Measurements from ENCODE around the gene OAS2. TPM values are rescaled to one million over a fixed set of nuclear protein-coding genes. Genes with fewer than 3 reads are reported as not detected.

The OAS2 gene
- total and polyA plus RNA-seq, 2 donors (not counting 1 experiment from before 2014, with no cell fraction given): 31.6 to 59.3 TPM

DNA sequence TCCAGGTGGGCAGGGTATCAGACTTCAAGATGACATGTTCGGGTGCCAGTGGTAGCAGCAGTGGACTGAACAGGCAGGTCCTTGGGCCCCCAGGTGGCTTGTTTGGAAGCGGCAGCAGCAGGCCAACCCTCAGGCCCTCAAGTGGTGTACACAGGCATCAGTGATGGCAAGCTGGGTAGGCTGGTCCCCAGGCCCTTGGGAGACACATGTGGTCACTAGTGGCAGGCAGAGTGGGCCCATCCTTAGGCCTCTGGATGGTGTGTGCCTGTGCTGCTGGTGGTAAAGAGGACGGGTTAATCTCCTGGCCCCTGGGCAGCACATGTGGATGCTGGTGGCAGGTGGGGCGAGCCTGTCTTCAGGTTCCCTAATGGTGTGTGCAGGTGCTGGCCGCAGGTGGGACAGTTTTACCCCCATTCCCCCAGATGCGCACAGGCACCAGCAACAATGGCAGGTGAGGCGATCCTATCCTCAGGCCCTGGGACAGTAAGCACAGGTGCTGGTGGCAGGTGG lies 8.0 kb downstream of the OAS2 start:
- Histone ChIP-seq H3K9me3 (ENCODE audit: control extremely low read depth in 1 of 3, control insufficient read depth in 2 of 3, insufficient read depth in 1 of 3, low read length in 2 of 3) (peaks cover 0 to 11% (median 1%) of the 10 kb centered on the region in 3 donors), H2AFZ (ENCODE audit: insufficient read depth, low read depth, low read length, poor library complexity, severe bottlenecking) (no peak overlapping the region), H3K36me3 (replicated peaks in 1 of 2; ENCODE audit: control extremely low read depth in 1 of 2, control insufficient read depth in 1 of 2, extremely low read depth in 1 of 2, insufficient read depth in 2 of 2, low read length in 1 of 2) (peaks cover 0 to 58% of the 10 kb centered on the region in 2 experiments), H3K79me2 (ENCODE audit: control insufficient read depth, insufficient read depth, low read length) (peaks cover 71% of the 10 kb centered on the region), H4K20me1 (ENCODE audit: control insufficient read depth, insufficient read depth, low read length, poor library complexity, severe bottlenecking) (peaks cover 12% of the 10 kb centered on the region), H3K4me1 (ENCODE audit: control insufficient read depth in 2 of 2, insufficient read depth in 2 of 2, low read length in 2 of 2) (peaks cover 22 to 24% of the 10 kb centered on the region in 2 donors), H3K9ac (ENCODE audit: low read length) (no peak overlapping the region), H3K27me3 (replicated peaks in 1 of 4; ENCODE audit: control extremely low read depth in 1 of 4, control insufficient read depth in 3 of 4, insufficient read depth in 4 of 4, low read length in 3 of 4) (no peaks in the 10 kb centered on the region), H3K4me2 (replicated peaks; ENCODE audit: low read depth, low read length, poor library complexity, severe bottlenecking) (no peak overlapping the region), H3K4me3 (ENCODE audit: control extremely low read depth in 1 of 5, extremely low read depth in 1 of 5, insufficient read depth in 1 of 5, low read depth in 2 of 5, low read length in 4 of 5) (no peak overlapping the region), H3K27ac (ENCODE audit: low read length in 2 of 2) (peak overlapping the region in 1 of 2 donors; percentile 59)
- TF ChIP-seq EZH2 (IDR thresholded peaks at IDR 0.05; ENCODE audit: borderline replicate concordance, insufficient read depth, low read depth, low read length, poor library complexity, severe bottlenecking) (no peak), CTCF (IDR thresholded peaks at IDR 0.05) (no peak)
- Mint-ChIP-seq H3K27ac (peak overlapping the region; percentile 50), H3K4me1 (peaks cover 57% of the 10 kb centered on the region), H3K9me3 (ENCODE audit: insufficient read depth) (peaks cover 9% of the 10 kb centered on the region), H3K27me3 (no peaks in the 10 kb centered on the region), H3K4me3 (no peak overlapping the region)
- no peak for DNase-seq
- ChIA-PET CTCF (no interaction called here), POLR2A (no interaction called here)
- intact Hi-C loops (cut with micrococcal nuclease): no loop called here
- ATAC-seq (ENCODE audit: low read depth): no peak
- WGBS (ENCODE audit: insufficient coverage): over 99% methylated on average over 7 of the region's 7 CpGs

DNA sequence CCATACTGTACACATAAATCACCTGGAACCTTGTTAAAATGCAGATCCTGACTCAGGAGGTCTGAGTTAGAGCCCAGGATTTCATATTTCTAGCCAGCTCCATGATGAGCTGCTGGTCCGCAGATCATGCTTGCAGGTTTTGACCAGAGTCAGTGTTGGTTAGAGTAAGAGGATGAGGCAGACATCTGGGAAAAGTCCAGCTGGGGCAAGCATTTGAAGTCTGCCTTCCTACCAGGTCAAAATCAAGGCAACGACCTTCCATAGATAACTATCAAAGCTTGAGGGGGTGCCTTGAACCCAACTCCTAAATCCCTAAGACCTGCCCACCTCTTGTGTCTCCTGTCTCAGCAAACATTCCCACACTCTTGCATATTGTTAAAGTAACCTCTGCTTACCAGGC lies 9.2 kb downstream of the OAS2 start:
- 96% methylated on average over 2 of the region's 2 CpGs for WGBS (ENCODE audit: insufficient coverage)
- peaks cover 13% of the 10 kb centered on the region for H4K20me1 ChIP-seq (ENCODE audit: control insufficient read depth, insufficient read depth, low read length, poor library complexity, severe bottlenecking)
- H3K9ac ChIP-seq (ENCODE audit: low read length): no peak overlapping the region
- peaks cover 6% of the 10 kb centered on the region for H3K9me3 Mint-ChIP-seq (ENCODE audit: insufficient read depth)
- H3K36me3 ChIP-seq (replicated peaks in 1 of 2; ENCODE audit: control extremely low read depth in 1 of 2, control insufficient read depth in 1 of 2, extremely low read depth in 1 of 2, insufficient read depth in 2 of 2, low read length in 1 of 2): peaks cover 0 to 65% of the 10 kb centered on the region in 2 experiments
- CTCF ChIA-PET: interaction anchor here (0.8 to 1.8 kb wide), 3 partner anchors 9 to 45 kb away, joined by 3 to 8 read pairs (median 3); partner anchors contain the start of gene OAS2
- POLR2A ChIA-PET: no interaction called here
- no peaks in the 10 kb centered on the region for H3K27me3 ChIP-seq (replicated peaks in 1 of 4; ENCODE audit: control extremely low read depth in 1 of 4, control insufficient read depth in 3 of 4, insufficient read depth in 4 of 4, low read length in 3 of 4)
- no peaks in the 10 kb centered on the region for H3K27me3 Mint-ChIP-seq
- H3K4me3 Mint-ChIP-seq: no peak overlapping the region
- peaks cover 0 to 7% (median 1%) of the 10 kb centered on the region in 3 donors for H3K9me3 ChIP-seq (ENCODE audit: control extremely low read depth in 1 of 3, control insufficient read depth in 2 of 3, insufficient read depth in 1 of 3, low read length in 2 of 3)
- H3K79me2 ChIP-seq (ENCODE audit: control insufficient read depth, insufficient read depth, low read length): peaks cover 59% of the 10 kb centered on the region
- peaks cover 10 to 18% of the 10 kb centered on the region in 2 donors for H3K4me1 ChIP-seq (ENCODE audit: control insufficient read depth in 2 of 2, insufficient read depth in 2 of 2, low read length in 2 of 2)
- TF ChIP-seq EZH2 (IDR thresholded peaks at IDR 0.05; ENCODE audit: borderline replicate concordance, insufficient read depth, low read depth, low read length, poor library complexity, severe bottlenecking): no peak
- no peak for TF ChIP-seq CTCF (IDR thresholded peaks at IDR 0.05)
- intact Hi-C loops (cut with micrococcal nuclease): no loop called here
- DNase-seq (no peak), ATAC-seq (ENCODE audit: low read depth) (no peak)
- H3K4me3 ChIP-seq (ENCODE audit: control extremely low read depth in 1 of 5, extremely low read depth in 1 of 5, insufficient read depth in 1 of 5, low read depth in 2 of 5, low read length in 4 of 5): no peak overlapping the region
- H3K4me2 ChIP-seq (replicated peaks; ENCODE audit: low read depth, low read length, poor library complexity, severe bottlenecking): peak overlapping the region; percentile 16
- peak overlapping the region; percentile 36 to 59 for H3K27ac ChIP-seq (ENCODE audit: low read length in 2 of 2)
- no peak overlapping the region for H2AFZ ChIP-seq (ENCODE audit: insufficient read depth, low read depth, low read length, poor library complexity, severe bottlenecking)
- peak overlapping the region; percentile 50 for H3K27ac Mint-ChIP-seq
- peaks cover 45% of the 10 kb centered on the region for H3K4me1 Mint-ChIP-seq
